Measurements from ENCODE around the gene ZMYND11.

GRCh38 chr10:188546-188945 lies 53.3 kb downstream of the ZMYND11 start:
- TF ChIP-seq CTCF (IDR thresholded peaks at IDR 0.05) (no peak), POLR2AphosphoS5 (IDR thresholded peaks at IDR 0.05; ENCODE audit: low read depth, low read length) (no peak)

All from Panc1 (cell line).